ENCODE results near the gene LCE2D.
"Not testable (repeated sequence)": the region's sequence is repeated elsewhere in the genome, so short reads cannot be mapped to it uniquely, and the experiment has no call there.

Gene LCE2D, protein sequence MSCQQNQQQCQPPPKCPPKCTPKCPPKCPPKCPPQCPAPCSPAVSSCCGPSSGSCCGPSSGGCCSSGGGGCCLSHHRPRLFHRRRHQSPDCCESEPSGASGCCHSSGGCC

DNA sequence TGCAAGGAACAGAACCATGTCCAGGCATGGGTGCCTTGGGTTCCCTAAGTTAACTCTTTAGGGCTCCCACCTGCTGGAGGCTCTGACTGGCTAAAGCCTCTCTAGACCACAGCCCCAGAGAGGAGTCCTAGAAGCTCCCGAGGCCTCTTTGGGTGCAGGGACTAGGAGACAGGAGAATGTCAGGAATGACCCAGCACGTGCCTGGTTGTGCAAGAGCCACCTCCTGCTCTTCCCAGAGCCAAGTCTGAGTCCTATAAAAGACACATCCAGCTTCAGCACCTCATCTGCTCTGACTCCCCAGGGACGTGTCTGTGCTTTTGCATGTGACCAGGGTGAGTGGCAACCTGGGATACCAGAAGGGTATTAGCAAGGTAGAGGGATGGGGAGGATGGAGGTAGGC is at the start of gene LCE2D:
Gene LCE2D, plus strand, starts transcription at position 283 of the 400 bp plus-strand sequence. CDS start 726 bp downstream, outside the sequence.
- DNase-seq: no peak

DNA sequence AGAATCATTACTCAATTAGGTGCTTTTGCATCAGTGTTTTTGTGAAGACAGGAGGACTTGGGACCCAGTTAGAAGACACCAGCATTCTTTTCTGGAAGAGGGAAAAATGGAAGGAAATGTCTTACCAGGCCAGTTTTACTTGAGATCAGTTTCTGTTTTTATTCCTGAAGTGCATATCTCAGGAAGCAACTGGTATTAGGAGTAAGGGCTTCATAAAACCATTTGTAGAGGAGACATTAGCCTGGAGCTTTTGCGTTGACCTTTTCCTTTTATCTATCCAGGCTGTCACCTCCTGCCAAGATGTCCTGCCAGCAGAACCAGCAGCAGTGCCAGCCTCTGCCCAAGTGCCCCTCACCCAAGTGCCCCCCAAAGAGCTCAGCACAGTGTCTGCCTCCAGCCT is 49.7 kb upstream of the LCE2D start, which contains the start of gene LCE3B:
Gene LCE3B, plus strand, starts transcription at position 301 of the 400 bp plus-strand sequence. Its CDS starts 0 bp downstream, at position 301.
- DNase-seq: no peak

DNA sequence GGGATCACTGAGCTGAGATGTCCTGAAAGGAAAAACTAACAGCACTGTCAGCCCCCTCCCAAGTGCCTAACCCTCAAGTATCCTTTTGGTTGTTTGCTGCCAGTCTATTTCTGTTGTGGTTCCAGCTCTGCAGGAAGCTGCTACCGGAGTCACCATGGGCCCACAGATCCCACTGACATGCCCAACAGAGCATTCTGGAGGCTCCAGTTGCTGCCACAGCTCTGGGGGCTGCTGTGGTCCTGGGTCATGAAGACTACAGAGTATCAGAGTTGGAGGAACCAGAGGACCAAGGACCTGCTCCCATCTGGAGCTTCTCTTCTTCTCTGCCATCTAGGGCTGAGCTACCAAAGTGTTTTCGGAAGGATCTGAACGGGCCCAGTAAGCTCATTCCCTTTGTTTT is 41.2 kb upstream of the LCE2D start:
- DNase-seq: no peak

- no peak for DNase-seq
Measured at GRCh38 chr1:152622803-152623202, 40.4 kb upstream of the LCE2D start, which contains the start of gene LCE3A. TSS of gene LCE3A (minus strand) at chr1:152623103. CDS start at chr1:152623103, 0 bp downstream.

- DNase-seq: no peak
Measured at GRCh38 chr1:152623203-152623844, 39.9 kb upstream of the LCE2D start.

DNA sequence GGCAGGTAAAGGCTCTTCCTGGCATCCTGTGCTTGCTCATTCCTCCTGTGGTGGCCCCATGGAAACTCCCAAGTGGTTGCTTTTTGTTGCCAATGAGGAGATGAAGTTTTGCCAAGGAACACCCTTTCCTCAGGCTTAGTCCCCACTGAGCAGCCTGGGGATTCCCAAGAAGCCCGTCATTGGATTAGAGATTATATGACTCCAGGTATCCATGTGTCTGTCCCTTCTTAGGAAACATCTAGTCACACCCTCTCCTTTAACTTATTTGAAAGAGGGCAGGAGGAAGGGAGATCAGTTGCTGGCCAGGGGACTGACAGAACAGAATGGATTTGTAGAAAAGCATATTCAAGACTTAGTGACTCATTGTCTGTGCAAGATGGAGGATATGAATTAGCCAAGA is 36.4 kb upstream of the LCE2D start:
- DNase-seq: no peak

DNA sequence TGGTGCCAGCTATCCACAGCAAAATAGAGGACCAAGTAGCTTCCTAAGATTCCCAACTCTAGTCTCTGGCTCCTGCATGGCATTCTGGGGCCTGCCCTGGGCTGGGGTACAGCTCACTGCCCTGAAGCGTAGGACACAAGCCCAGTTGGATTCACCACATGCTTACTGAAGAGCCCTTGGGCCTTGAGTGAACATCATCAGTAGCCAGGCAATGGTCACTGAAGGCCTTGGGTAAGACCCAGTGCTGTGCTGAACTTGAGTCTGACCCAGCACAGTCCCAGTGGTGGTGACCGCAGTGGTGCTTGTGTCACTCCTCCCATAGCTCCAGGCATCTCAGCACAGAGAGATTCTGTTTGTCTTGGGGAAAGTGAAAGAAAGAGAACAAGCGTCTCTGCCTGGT is 32.6 kb upstream of the LCE2D start:
- no peak for DNase-seq

GRCh38 chr1:152640351-152640750 is 22.8 kb upstream of the LCE2D start:
- DNase-seq: no peak

DNA sequence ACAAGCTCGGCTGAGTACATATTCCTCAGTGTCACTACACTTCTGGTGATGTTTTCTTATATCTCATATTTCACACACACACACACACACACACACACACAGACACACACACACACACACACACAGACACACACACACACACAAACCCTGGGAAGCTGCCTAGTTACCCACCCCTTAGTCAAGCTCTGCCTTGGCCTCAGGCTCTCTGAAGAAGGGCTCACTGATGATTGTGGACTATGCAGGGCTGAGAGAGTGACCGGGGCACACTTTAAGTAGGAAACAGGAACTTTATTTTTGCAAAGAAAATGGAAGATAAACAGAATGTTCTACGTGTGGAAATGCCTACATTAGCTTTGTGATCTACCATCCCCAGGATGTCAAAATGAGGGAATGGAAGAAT is 19.2 kb upstream of the LCE2D start:
- no peak for DNase-seq

GRCh38 chr1:152645146-152645545 is 18.0 kb upstream of the LCE2D start:
- no peak for DNase-seq

DNA sequence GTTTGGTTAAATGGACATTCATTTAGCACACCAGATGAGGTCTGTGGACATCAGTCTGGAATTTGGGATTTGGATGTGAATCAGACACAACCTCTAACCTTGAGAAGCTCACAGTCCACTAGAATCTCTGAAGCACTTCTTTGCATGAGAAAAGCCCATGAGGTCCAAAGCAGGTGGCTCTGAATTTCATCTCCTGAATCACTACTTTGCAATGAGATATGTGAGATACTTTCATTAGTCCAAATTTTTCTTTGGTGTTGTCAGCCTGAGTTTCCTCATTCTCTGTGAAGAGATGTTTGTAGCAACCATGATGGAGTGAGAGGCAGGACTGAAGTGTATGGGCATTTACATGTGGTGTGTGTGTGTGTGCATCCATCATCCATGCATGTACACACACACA is 16.5 kb upstream of the LCE2D start:
- DNase-seq: no peak

DNA sequence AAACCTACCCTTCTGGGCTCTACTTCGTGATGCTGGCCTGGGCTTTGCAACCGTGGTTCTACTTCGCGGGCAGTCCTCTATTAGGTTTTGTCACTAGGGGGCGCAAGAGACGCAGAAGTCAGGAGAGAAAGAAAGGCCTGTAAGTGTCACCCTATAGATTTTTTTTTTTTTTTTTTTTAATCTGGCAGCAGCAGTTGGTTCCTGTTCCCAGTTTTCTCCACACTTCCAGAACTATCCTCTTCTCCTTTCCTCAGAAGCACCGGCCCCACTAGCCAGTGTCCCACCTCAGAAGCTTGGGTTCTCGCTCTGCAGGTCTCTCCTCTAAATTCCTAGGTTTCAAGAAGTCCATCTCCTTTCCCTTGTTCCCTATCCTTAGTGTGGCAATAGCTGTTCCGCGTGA is 9.1 kb upstream of the LCE2D start:
- no peak for DNase-seq

- DNase-seq: no peak
Measured at GRCh38 chr1:152656459-152656858, 6.7 kb upstream of the LCE2D start.

- no peak for DNase-seq
Measured at GRCh38 chr1:152657677-152658076, 5.5 kb upstream of the LCE2D start.

- no peak for DNase-seq
Measured at GRCh38 chr1:152658649-152659048, 4.5 kb upstream of the LCE2D start.

GRCh38 chr1:152666171-152666570 is 3.0 kb downstream of the LCE2D start:
- DNase-seq: not testable (repeated sequence)

DNA sequence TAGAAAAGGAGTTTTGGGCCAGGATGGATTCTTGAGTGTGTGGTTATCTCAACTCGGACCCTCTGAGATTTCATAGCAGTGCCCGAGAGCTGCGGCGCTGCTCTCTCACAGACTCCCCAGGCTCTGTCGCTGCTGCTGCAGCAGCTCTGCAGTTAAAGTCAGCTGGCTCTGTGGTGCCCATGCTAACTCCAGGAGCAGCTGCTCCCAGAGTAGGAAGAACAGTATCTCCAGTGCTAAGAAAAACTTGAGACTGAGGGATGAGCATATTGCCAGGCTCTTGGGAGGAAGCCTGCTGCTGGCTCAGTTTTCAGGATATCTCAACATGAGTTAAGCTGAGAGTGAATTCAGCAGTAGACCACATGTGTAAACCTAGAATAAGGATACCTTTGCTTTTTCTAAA is 4.5 kb downstream of the LCE2D start:
- no peak for DNase-seq

DNA sequence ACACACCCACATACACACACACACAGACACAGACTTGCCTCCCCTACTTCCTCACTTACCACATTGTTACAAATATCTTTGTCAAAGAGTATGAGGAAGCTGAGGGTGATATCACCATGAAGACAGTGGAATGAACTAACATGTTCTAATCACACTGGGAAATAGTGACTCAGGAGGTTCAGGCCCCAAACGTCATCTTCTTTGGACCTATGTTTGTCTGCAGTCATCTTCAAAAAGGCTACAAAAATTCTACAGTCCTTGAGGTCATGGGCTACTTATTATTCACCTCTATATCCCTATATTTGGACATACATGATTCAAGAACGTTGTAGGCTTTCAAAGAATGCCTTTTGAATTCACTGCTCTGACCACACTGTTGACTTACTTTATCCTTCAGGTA is 9.8 kb downstream of the LCE2D start:
- DNase-seq: no peak

- not testable (repeated sequence) for DNase-seq
Measured at GRCh38 chr1:152674983-152675382, 11.8 kb downstream of the LCE2D start, which contains the start of gene LCE2C. TSS of gene LCE2C (plus strand) at chr1:152675279. CDS start at chr1:152676016, 737 bp downstream.

DNA sequence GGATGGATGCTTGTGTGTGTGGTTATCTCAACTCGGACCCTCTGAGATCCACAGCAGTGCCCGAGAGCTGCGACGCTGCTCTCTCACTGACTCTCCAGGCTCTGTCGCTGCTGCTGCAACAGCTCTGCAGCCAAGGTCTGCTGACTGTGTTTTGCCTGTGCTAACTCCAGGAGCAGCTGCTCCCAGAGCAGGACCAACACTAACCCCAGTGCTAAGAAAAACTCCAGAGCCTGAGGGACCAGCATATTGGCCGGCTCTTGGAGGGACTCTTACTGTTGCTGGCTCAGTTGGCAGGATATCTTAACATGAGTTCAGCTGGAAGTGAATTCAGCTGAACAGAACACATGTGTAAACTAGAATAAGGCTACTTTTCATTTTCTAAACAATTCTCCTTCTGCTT is 16.3 kb downstream of the LCE2D start:
- DNase-seq: no peak

DNA sequence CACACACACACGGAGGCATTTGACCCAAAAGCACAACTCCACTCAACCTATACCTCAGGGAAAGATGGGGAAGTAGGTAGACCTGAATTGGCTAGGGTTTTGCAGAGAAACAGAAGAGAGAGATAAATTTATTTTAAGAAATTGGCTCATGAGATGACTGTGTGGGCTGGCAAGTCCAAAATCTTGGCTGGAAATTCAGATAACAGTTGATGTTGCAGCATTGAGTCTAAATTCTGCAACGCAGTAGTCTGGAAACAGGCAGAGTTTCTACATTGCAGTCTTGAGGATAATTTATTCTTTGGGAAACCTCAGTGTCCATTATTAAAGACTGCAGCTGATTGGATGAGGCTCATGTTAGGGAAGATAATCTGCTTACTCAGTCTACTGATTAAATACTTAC is 18.4 kb downstream of the LCE2D start:
- no peak for DNase-seq

DNA sequence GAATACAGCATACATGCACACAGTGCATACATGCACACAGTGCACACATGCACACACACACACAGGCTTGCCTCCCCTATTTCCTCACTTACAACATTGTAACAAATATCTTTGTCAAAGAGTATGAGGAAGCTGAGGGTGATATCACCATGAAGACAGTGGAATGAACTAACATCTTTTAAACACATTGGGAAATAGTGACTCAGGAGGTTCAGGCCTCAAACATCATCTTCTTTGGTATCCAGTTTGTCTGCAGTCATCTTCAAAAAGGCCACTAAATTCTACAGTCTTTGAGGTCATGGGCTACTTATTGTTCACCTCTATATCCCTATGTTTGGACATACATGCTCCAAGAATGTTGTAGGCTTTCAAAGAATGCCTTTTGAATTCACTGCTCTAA is 20.7 kb downstream of the LCE2D start:
- no peak for DNase-seq

GRCh38 chr1:152685823-152686222 is 22.6 kb downstream of the LCE2D start, which contains the start of gene LCE2B:
TSS of gene LCE2B (plus strand) at chr1:152686123. CDS start at chr1:152686844, 721 bp downstream.
- not testable (repeated sequence) for DNase-seq

- no peak for DNase-seq
Measured at GRCh38 chr1:152697701-152698600, 34.8 kb downstream of the LCE2D start, which contains the start of gene LCE2A. TSS of gene LCE2A (plus strand) at chr1:152698345. CDS start at chr1:152698902, 557 bp downstream.

Measured in NCI-H510A (cell line).